ENCODE measurements around the gene UTY. TPM values are rescaled to one million over a fixed set of nuclear protein-coding genes. Genes with fewer than 3 reads are reported as not detected.

UTY gene
- total and polyA plus RNA-seq, 8 donors, result 0.20 to 27.5 (median 22.9) TPM; not detected in 1

- Histone ChIP-seq H3K36me3 (peaks cover 0 to 14% of the 10 kb centered on the region in 2 donors), H3K27ac (no peak overlapping the region), H3K4me1 (no peaks in the 10 kb centered on the region), H3K4me3 (no peak overlapping the region), H3K27me3 (no peaks in the 10 kb centered on the region), H3K9me3 (no peaks in the 10 kb centered on the region)
- ATAC-seq (no peak), DNase-seq (no peak)
- intact Hi-C loops (cut with DNase I), result no loop called here
- no peak for TF ChIP-seq CTCF (IDR thresholded peaks at IDR 0.05)
Measured at GRCh38 chrY:13330651-13331050, 149.2 kb downstream of the UTY start.

- H3K4me1 ChIP-seq, result no peaks in the 10 kb centered on the region
- no peak for TF ChIP-seq CTCF (IDR thresholded peaks at IDR 0.05)
- H3K9me3 ChIP-seq, result no peaks in the 10 kb centered on the region
- H3K4me3 ChIP-seq, result no peak overlapping the region
- H3K27me3 ChIP-seq, result no peaks in the 10 kb centered on the region
- H3K36me3 ChIP-seq, result peaks cover 0 to 4% of the 10 kb centered on the region in 2 donors
- DNase-seq (no peak), ATAC-seq (no peak)
- intact Hi-C loops (cut with DNase I), result no loop called here
- no peak overlapping the region for H3K27ac ChIP-seq
Measured at GRCh38 chrY:13312966-13313365, 166.9 kb downstream of the UTY start.

- no peak for ATAC-seq
- Histone ChIP-seq H3K9me3 (no peaks in the 10 kb centered on the region), H3K27ac (no peak overlapping the region), H3K4me3 (no peak overlapping the region), H3K27me3 (no peaks in the 10 kb centered on the region), H3K36me3 (no peaks in the 10 kb centered on the region), H3K4me1 (no peaks in the 10 kb centered on the region)
- intact Hi-C loops (cut with DNase I), result no loop called here
- DNase-seq, result no peak
- TF ChIP-seq CTCF (IDR thresholded peaks at IDR 0.05), result no peak
Measured at GRCh38 chrY:13307959-13308358, 171.9 kb downstream of the UTY start.

GRCh38 chrY:13300795-13301194 is 179.0 kb downstream of the UTY start:
- TF ChIP-seq CTCF (IDR thresholded peaks at IDR 0.05), result no peak
- H3K36me3 ChIP-seq, result peaks cover 0 to 45% of the 10 kb centered on the region in 2 donors

GRCh38 chrY:13299411-13299810 is 180.4 kb downstream of the UTY start:
- ATAC-seq (no peak), DNase-seq (no peak)
- Histone ChIP-seq H3K4me1 (no peaks in the 10 kb centered on the region), H3K27ac (no peak overlapping the region), H3K4me3 (no peak overlapping the region), H3K36me3 (peaks cover 0 to 50% of the 10 kb centered on the region in 2 donors), H3K9me3 (no peaks in the 10 kb centered on the region), H3K27me3 (no peaks in the 10 kb centered on the region)
- intact Hi-C loops (cut with DNase I), result no loop called here
- TF ChIP-seq CTCF (IDR thresholded peaks at IDR 0.05), result no peak

More at GRCh38 chrY:13300795-13301194, 179.0 kb downstream of the UTY start:
- H3K9me3 ChIP-seq, result no peaks in the 10 kb centered on the region
- intact Hi-C loops (cut with DNase I), result no loop called here
- DNase-seq (no peak), ATAC-seq (no peak)
- no peaks in the 10 kb centered on the region for H3K27me3 ChIP-seq
- no peak overlapping the region for H3K4me3 ChIP-seq
- H3K27ac ChIP-seq, result no peak overlapping the region
- no peaks in the 10 kb centered on the region for H3K4me1 ChIP-seq

Measured in left lung (tissue), 10 donors.